ENCODE data around the gene STAT4. TPM values are rescaled to one million over a fixed set of nuclear protein-coding genes. Genes with fewer than 3 reads are reported as not detected.

STAT4 gene
- total RNA-seq, 2 experiments from 2014 or later, result 70.8 to 72.2 TPM

GRCh38 chr2:191051825-191052778 lies 98.7 kb downstream of the STAT4 start:
- Mint-ChIP-seq H3K36me3 (ENCODE audit: low read depth) (peaks cover 16% of the 10 kb centered on the region), H3K4me3 (no peak overlapping the region), H3K27ac (no peak overlapping the region), H3K9me3 (no peaks in the 10 kb centered on the region), H3K4me1 (ENCODE audit: low read depth) (peaks cover 21% of the 10 kb centered on the region), H3K27me3 (no peaks in the 10 kb centered on the region)
- intact Hi-C loops (cut with micrococcal nuclease), result loop anchor here (1.0 to 10.0 kb wide), 2 partner anchors 103 to 473 kb away; no protein-coding TSS in a partner anchor
- ATAC-seq (peak; percentile 72), DNase-seq (no peak)
- ChIA-PET CTCF (interaction anchor here (0.6 to 16.6 kb wide), 52 partner anchors 8 to 492 kb away, joined by 3 to 643 read pairs (median 4); partner anchors contain the start of genes STAT1 and STAT4), POLR2A (interaction anchor here (0.6 to 3.4 kb wide), 13 partner anchors 8 to 269 kb away, joined by 3 to 20 read pairs (median 4); partner anchors contain the start of gene STAT4)
- TF ChIP-seq, protein P1, sequence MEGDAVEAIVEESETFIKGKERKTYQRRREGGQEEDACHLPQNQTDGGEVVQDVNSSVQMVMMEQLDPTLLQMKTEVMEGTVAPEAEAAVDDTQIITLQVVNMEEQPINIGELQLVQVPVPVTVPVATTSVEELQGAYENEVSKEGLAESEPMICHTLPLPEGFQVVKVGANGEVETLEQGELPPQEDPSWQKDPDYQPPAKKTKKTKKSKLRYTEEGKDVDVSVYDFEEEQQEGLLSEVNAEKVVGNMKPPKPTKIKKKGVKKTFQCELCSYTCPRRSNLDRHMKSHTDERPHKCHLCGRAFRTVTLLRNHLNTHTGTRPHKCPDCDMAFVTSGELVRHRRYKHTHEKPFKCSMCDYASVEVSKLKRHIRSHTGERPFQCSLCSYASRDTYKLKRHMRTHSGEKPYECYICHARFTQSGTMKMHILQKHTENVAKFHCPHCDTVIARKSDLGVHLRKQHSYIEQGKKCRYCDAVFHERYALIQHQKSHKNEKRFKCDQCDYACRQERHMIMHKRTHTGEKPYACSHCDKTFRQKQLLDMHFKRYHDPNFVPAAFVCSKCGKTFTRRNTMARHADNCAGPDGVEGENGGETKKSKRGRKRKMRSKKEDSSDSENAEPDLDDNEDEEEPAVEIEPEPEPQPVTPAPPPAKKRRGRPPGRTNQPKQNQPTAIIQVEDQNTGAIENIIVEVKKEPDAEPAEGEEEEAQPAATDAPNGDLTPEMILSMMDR (IDR thresholded peaks at IDR 0.05), result peak; percentile 94

DNA sequence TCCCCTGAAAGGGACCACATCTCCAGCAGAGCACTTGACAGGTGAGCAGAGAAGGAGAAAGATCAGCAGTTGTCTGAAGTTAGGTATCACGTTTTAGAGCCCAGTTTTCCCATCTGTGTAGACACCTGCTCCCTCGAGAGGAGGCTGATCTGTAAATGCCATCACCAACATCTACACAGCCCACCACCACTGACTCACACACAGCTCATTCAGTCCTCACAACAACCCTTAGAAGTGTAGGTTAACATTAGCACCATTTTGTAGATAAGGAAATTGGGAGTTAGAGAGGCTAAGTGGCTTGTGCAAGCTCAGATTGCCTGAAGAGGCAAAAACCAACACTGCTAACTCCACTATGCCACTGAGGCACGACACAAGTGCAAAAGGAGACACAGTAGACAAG lies 99.6 kb downstream of the STAT4 start:
- no peak overlapping the region for H3K4me3 Mint-ChIP-seq
- TF ChIP-seq, protein P1 (IDR thresholded peaks at IDR 0.05), result no peak
- ChIA-PET POLR2A (interaction anchor here (0.5 to 3.3 kb wide), 10 partner anchors 10 to 270 kb away, joined by 3 to 20 read pairs (median 4); partner anchors contain the start of gene STAT4), CTCF (interaction anchor here (0.7 to 16.6 kb wide), 19 partner anchors 9 to 251 kb away, joined by 3 to 643 read pairs (median 10); partner anchors contain the start of gene STAT4)
- H3K9me3 Mint-ChIP-seq, result no peaks in the 10 kb centered on the region
- ATAC-seq (peak; percentile 60), DNase-seq (peak; percentile 31)
- no peaks in the 10 kb centered on the region for H3K27me3 Mint-ChIP-seq
- peaks cover 15% of the 10 kb centered on the region for H3K4me1 Mint-ChIP-seq (ENCODE audit: low read depth)
- no peak overlapping the region for H3K27ac Mint-ChIP-seq
- H3K36me3 Mint-ChIP-seq (ENCODE audit: low read depth), result peaks cover 14% of the 10 kb centered on the region
- intact Hi-C loops (cut with micrococcal nuclease), result loop anchor here (10.0 kb wide), 1 partner anchor 474 kb away; no protein-coding TSS in a partner anchor

DNA sequence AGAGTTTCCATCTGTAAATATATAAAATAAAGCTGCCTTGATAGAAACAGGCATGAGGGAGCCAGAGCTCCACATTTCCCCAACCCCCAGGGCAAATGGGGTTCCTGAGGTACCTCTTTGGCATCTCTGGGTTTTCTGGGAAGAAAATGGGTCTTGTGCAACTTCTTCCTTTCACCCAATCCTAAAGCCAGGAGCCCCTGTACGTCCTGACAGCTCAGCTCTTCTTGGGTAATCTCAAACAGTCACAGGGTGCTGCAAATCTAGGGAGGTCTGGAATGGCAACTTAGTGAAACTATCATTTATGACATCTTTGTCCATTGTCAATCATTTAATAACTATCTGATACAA lies 100.2 kb downstream of the STAT4 start:
- ChIA-PET CTCF (interaction anchor here (0.9 to 16.6 kb wide), 10 partner anchors 9 to 121 kb away, joined by 4 to 643 read pairs (median 22); partner anchors contain the start of gene STAT4), POLR2A (interaction anchor here (0.5 to 3.3 kb wide), 8 partner anchors 9 to 270 kb away, joined by 3 to 20 read pairs (median 4); partner anchors contain the start of gene STAT4)
- no peak overlapping the region for H3K27ac Mint-ChIP-seq
- no peaks in the 10 kb centered on the region for H3K27me3 Mint-ChIP-seq
- H3K4me1 Mint-ChIP-seq (ENCODE audit: low read depth), result peaks cover 11% of the 10 kb centered on the region
- no peak overlapping the region for H3K4me3 Mint-ChIP-seq
- DNase-seq (no peak), ATAC-seq (no peak)
- H3K9me3 Mint-ChIP-seq, result no peaks in the 10 kb centered on the region
- peaks cover 12% of the 10 kb centered on the region for H3K36me3 Mint-ChIP-seq (ENCODE audit: low read depth)
- TF ChIP-seq, protein P1 (IDR thresholded peaks at IDR 0.05), result no peak
- intact Hi-C loops (cut with micrococcal nuclease), result loop anchor here (10.0 kb wide), 1 partner anchor 474 kb away; no protein-coding TSS in a partner anchor

DNA sequence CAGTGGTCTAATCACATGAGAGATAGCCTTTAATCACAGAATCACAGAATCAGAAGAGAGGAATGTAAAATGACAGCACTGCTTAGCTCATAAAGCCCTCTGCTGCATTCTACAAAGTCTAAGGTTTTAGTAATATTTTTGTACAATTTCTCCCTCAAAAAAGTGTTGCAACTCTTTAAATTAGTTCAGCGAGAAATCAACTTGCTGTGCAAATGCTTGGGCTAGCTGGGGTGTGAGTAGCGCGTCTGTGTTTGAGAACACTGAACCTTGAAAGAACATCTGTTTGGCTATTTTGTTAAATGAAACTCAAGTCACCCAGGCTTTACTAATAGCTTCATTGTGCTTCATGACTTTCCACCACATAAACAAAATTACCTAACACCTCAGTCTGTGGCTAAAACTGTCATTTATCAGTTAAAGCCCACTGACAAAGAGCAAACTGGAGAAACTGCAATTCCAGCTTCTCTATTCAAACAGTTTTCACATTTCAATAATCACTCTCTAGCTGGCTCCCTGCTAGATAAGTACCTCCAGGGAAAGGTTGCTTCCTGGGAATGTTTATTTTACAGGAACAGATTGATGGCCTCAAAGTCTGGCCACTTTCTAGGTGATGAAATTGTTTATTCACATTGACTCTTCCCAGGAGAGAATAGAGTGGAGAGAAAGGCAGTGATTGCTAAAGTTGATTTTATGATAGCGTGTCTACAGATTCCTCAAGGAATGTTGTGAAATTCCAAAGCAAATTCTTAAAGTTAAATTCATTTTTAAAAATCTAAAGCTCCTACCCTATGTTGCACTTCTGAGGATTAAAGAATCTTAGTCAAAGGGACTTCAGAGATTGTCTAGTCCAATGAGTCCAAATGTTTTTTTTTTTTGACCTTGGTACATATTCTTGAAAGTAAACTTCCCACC lies 100.8 kb downstream of the STAT4 start:
- CTCF ChIA-PET, result interaction anchor here (0.9 to 16.6 kb wide), 9 partner anchors 10 to 168 kb away, joined by 3 to 643 read pairs (median 9); partner anchors contain the start of gene STAT4
- no peaks in the 10 kb centered on the region for H3K27me3 Mint-ChIP-seq
- no peaks in the 10 kb centered on the region for H3K9me3 Mint-ChIP-seq
- intact Hi-C loops (cut with micrococcal nuclease), result loop anchor here (10.0 kb wide), 1 partner anchor 475 kb away; no protein-coding TSS in a partner anchor
- POLR2A ChIA-PET, result interaction anchor here (0.6 to 3.3 kb wide), 6 partner anchors 8 to 139 kb away, joined by 3 to 20 read pairs (median 4); partner anchors contain the start of gene STAT4
- TF ChIP-seq, protein P1 (IDR thresholded peaks at IDR 0.05), result no peak
- ATAC-seq (no peak), DNase-seq (no peak)
- H3K4me1 Mint-ChIP-seq (ENCODE audit: low read depth), result peaks cover 11% of the 10 kb centered on the region
- no peak overlapping the region for H3K4me3 Mint-ChIP-seq
- no peak overlapping the region for H3K27ac Mint-ChIP-seq
- H3K36me3 Mint-ChIP-seq (ENCODE audit: low read depth), result peaks cover 16% of the 10 kb centered on the region

Data from activated CD8-positive, alpha-beta T cell treated with anti-CD3 and anti-CD28 coated beads for 36 hours (primary cell).